HepG2 (cell line): ENCODE results near the gene NOSTRIN. TPM values are rescaled to one million over a fixed set of nuclear protein-coding genes. Genes with fewer than 3 reads are reported as not detected.

Experiments
- ATAC-seq: fragments of 200-7000 bp; cut with Tn5 transposase; 3 replicates; pipeline ENCODE4 v1.9.1; 2020; ENCODE audit warnings: mild to moderate bottlenecking, moderate library complexity
- BruUV-seq: library from RNA; stranded (reverse); fragments of 400-500 nt; replicated peaks from 2 replicates; lab custom pipeline; 2021; lab: Mats Ljungman, UMichigan
- CTCF ChIA-PET: fragments of 300-600 bp; formaldehyde crosslinking; extraction: SDS; loops from one replicate; lab custom pipeline; 2021; ENCODE audit warnings: low total read pairs, inconsistent platforms, low intra/inter-chr PET ratio; lab: Yijun Ruan, JAX
- POLR2A ChIA-PET: fragments of 350-600 bp; sonication (Branson Sonifier 250); formaldehyde crosslinking; loops from one replicate; lab custom pipeline; 2020; ENCODE audit warnings: antibody characterized with exemption, inconsistent platforms; lab: Yijun Ruan, JAX
- DNase-seq: peaks from one replicate; pipeline ENCODE4 v3.0.0-alpha.2; 2015; ENCODE audit warnings: low spot score
- FAIRE-seq: peaks from 3 replicates; lab custom pipeline; 2011; peaks lifted over from hg19 to GRCh38; lab: Jason Lieb, UNC
- H2AFZ ChIP-seq: one replicate; pipeline ENCODE4 v1.6.1; 2011; ENCODE audit warnings: low read length, inconsistent platforms
- H3K27ac ChIP-seq: fragments of 300-600 bp; 3 replicates; pipeline ENCODE4 v1.8.0; 2011; ENCODE audit warnings: mixed run types, mild to moderate bottlenecking, mixed read lengths, low read length, inconsistent platforms; ENCODE audit not compliant: insufficient read depth; ENCODE audit errors: extremely low read length
- H3K27me3 ChIP-seq, 2 experiments: fragments of 200-600 bp in 1 of 2; 2 replicates in 1 of 2; 3 replicates in 1 of 2; pipeline versions ENCODE4 v1.6.0 to v1.8.0; 2011; ENCODE audit warnings: low read length in 2 of 2, mild to moderate bottlenecking in 2 of 2, moderate library complexity in 2 of 2, inconsistent platforms in 1 of 2; ENCODE audit not compliant: insufficient read depth in 2 of 2, control insufficient read depth in 1 of 2
- H3K36me3 ChIP-seq, 2 experiments: fragments of 200-600 bp in 1 of 2; replicated peaks in 1 of 2; 2 replicates in 1 of 2; 3 replicates in 1 of 2; pipeline versions ENCODE4 v1.5.1 to v1.8.0; 2011; ENCODE audit warnings: low read length in 2 of 2, inconsistent platforms in 1 of 2; ENCODE audit not compliant: insufficient read depth in 2 of 2, control insufficient read depth in 1 of 2
- H3K4me1 ChIP-seq: 2 replicates; pipeline ENCODE4 v1.5.1; 2012; ENCODE audit warnings: low read length, inconsistent platforms; ENCODE audit not compliant: insufficient read depth
- H3K4me2 ChIP-seq: 2 replicates; pipeline ENCODE4 v1.6.0; 2011; ENCODE audit warnings: low read depth, low read length, inconsistent platforms
- H3K4me3 ChIP-seq, 3 experiments: fragments of 200-600 bp in 1 of 3; sonication (generic), shearing (Covaris generic) in 1 of 3; replicated peaks in 1 of 3; 2 replicates each; pipeline ENCODE4 v1.5.1; 2011 to 2016; ENCODE audit warnings: low read length in 3 of 3, inconsistent platforms in 2 of 3, low read depth in 2 of 3, mild to moderate bottlenecking in 2 of 3, control low read depth in 1 of 3, mixed read lengths in 1 of 3; ENCODE audit not compliant: insufficient read depth in 1 of 3
- H3K79me2 ChIP-seq: one replicate; pipeline ENCODE4 v1.6.1; 2011; ENCODE audit warnings: low read length, inconsistent platforms; ENCODE audit not compliant: insufficient read depth
- H3K9ac ChIP-seq: 2 replicates; pipeline ENCODE4 v1.6.0; 2011; ENCODE audit warnings: mild to moderate bottlenecking, low read depth, low read length, inconsistent platforms; ENCODE audit not compliant: insufficient read depth
- H3K9me3 ChIP-seq: 2 replicates; pipeline ENCODE4 v1.5.1; 2012; ENCODE audit warnings: mild to moderate bottlenecking, low read length
- H4K20me1 ChIP-seq: 2 replicates; pipeline ENCODE4 v1.6.0; 2011; ENCODE audit warnings: inconsistent platforms, mild to moderate bottlenecking, low read length, moderate library complexity; ENCODE audit not compliant: insufficient read depth
- ARID3A ChIP-seq: IDR thresholded peaks from 2 replicates; pipeline ENCODE4 v1.6.1; 2012; ENCODE audit warnings: low read depth, low read length, improper control_type of control experiment
- ATF7-NPFF ChIP-seq: sonication (generic); formaldehyde crosslinking; IDR thresholded peaks from 2 replicates; pipeline ENCODE4 v1.8.1; 2023; ENCODE audit warnings: mild to moderate bottlenecking, low read depth, missing genetic modification reagents, moderate library complexity
- ELF4 ChIP-seq: sonication (generic); formaldehyde crosslinking; IDR thresholded peaks from 2 replicates; pipeline ENCODE4 v1.5.0; 2020; ENCODE audit warnings: missing genetic modification reagents, mild to moderate bottlenecking, moderate library complexity, borderline replicate concordance
- HNF4G ChIP-seq, 2 experiments: sonication (generic) in 1 of 2; formaldehyde crosslinking in 1 of 2; IDR thresholded peaks; 2 replicates each; pipeline versions ENCODE4 v1.4.0 to v1.6.1; 2011 to 2020; ENCODE audit warnings: borderline replicate concordance in 2 of 2, low read depth in 2 of 2, mild to moderate bottlenecking in 2 of 2, low read length in 1 of 2, missing genetic modification reagents in 1 of 2, moderate library complexity in 1 of 2
- MIER3 ChIP-seq: IDR thresholded peaks from 2 replicates; pipeline ENCODE4 v1.6.1; 2016; ENCODE audit warnings: missing compliant biosample characterization, borderline replicate concordance
- MXD1 ChIP-seq: sonication (generic); formaldehyde crosslinking; IDR thresholded peaks from 2 replicates; pipeline ENCODE4 v1.4.0; 2020; ENCODE audit warnings: mild to moderate bottlenecking, missing genetic modification reagents
- PAF1 ChIP-seq: IDR thresholded peaks from 2 replicates; pipeline ENCODE4 v1.6.1; 2016; ENCODE audit warnings: missing genetic modification reagents, missing compliant biosample characterization
- SALL2 ChIP-seq: sonication (generic); formaldehyde crosslinking; IDR thresholded peaks from 2 replicates; pipeline ENCODE4 v1.8.1; 2023; ENCODE audit warnings: mild to moderate bottlenecking, missing genetic modification reagents, inconsistent platforms
- SOX6 ChIP-seq, 2 experiments: fragments of 450-650 bp in 1 of 2; sonication (generic) in 1 of 2; formaldehyde crosslinking in 1 of 2; IDR thresholded peaks; 2 replicates each; pipeline versions ENCODE4 v1.4.0 to v1.6.1; 2017 to 2020; ENCODE audit warnings: antibody characterized with exemption in 1 of 2, mild to moderate bottlenecking in 1 of 2, missing genetic modification reagents in 1 of 2
- STAG1 ChIP-seq: sonication (generic); formaldehyde crosslinking; IDR thresholded peaks from 2 replicates; pipeline ENCODE4 v1.4.0; 2020; ENCODE audit warnings: missing genetic modification reagents
- TEAD3 ChIP-seq: optimal IDR thresholded peaks from 2 replicates; pipeline ENCODE3; 2016; ENCODE audit warnings: borderline replicate concordance
- XRCC5 ChIP-seq: fragments of 200-400 bp; formaldehyde crosslinking; optimal IDR thresholded peaks from 2 replicates; pipeline ENCODE3; 2017; ENCODE audit warnings: mild to moderate bottlenecking, low read length
- ZFX ChIP-seq: sonication (generic); formaldehyde crosslinking; IDR thresholded peaks from 2 replicates; pipeline ENCODE4 v1.4.0; 2020; ENCODE audit warnings: mild to moderate bottlenecking, low read depth, missing genetic modification reagents, moderate library complexity
- ZNF383 ChIP-seq: sonication (generic); formaldehyde crosslinking; IDR thresholded peaks from 2 replicates; pipeline ENCODE4 v1.4.0; 2020; ENCODE audit warnings: missing genetic modification reagents, mild to moderate bottlenecking, borderline replicate concordance
- ZNF562 ChIP-seq: sonication (generic); formaldehyde crosslinking; IDR thresholded peaks from 2 replicates; pipeline ENCODE4 v1.8.0; 2022; ENCODE audit warnings: missing genetic modification reagents, borderline replicate concordance
- ZNF709 ChIP-seq: sonication (generic); formaldehyde crosslinking; IDR thresholded peaks from 2 replicates; pipeline ENCODE4 v1.5.0; 2020; ENCODE audit warnings: mild to moderate bottlenecking, missing genetic modification reagents
- WGBS: methylation state at CpG from one replicate; pipeline ENCODE4 v1.1.6; 2017; ENCODE audit warnings: low lambda C conversion rate; 5-methylcytosine and 5-hydroxymethylcytosine counted together
- in situ Hi-C: cut with HindIII; loops from 2 replicates; pipeline ENCODE4 v1.10.0; 2017; ENCODE audit warnings: low pct_unique_long_range_greater_than_20kb; ENCODE audit not compliant: extremely low pct_ligation_motif_present
- intact Hi-C: fragments of 100-400 bp; cut with micrococcal nuclease; formaldehyde crosslinking; loops from one replicate; pipeline ENCODE4 v1.10.0; 2022; ENCODE audit not compliant: unreplicated experiment
- polyA plus RNA-seq, 8 experiments: library from polyadenylated mRNA; depleted of rRNA in 3 of 8; stranded (reverse) in 7 of 8; unstranded in 1 of 8; fragments of >200 nt; fragmentation: Illumina TruSeq in 4 of 8; extraction: Trizol in 4 of 8; gene quantifications; 2 replicates each; pipeline versions ENCODE4 v1.2.1 to v1.2.3, GENCODE V29; 2011 to 2016; ENCODE audit warnings: low read depth in 4 of 8, missing spikeins in 1 of 8, mixed read lengths in 1 of 8; ENCODE audit not compliant: insufficient read depth in 1 of 8
- total RNA-seq, 5 experiments: library from RNA; depleted of rRNA; stranded (reverse); fragments of >200 nt; fragmentation: Illumina TruSeq; extraction: Trizol; gene quantifications; 2 replicates each; pipeline ENCODE4 v1.2.3, GENCODE V29; 2016; ENCODE audit warnings: low read depth in 1 of 5
- TF ChIP-seq, protein P1 (sequence below): IDR thresholded peaks from 2 replicates; pipeline ENCODE4 v1.4.0; 2020; ENCODE audit warnings: mild to moderate bottlenecking, missing genetic modification reagents
- TF ChIP-seq, protein P2 (sequence below): IDR thresholded peaks from 2 replicates; pipeline ENCODE4 v1.6.1; 2018; ENCODE audit warnings: missing genetic modification reagents

The NOSTRIN gene
- total and polyA plus RNA-seq, 2 of the 13 experiments (the other 11 are each of a cell fraction or from before 2014, with no cell fraction given), result 0.22 TPM

- in situ Hi-C loops, result no loop called here
- Histone ChIP-seq H3K79me2 (no peaks in the 10 kb centered on the region), H4K20me1 (no peaks in the 10 kb centered on the region), H3K4me1 (peaks cover 14% of the 10 kb centered on the region), H3K4me3 (no peak overlapping the region), H2AFZ (no peak overlapping the region), H3K4me2 (no peak overlapping the region), H3K9ac (no peak overlapping the region), H3K27me3 (no peaks in the 10 kb centered on the region), H3K27ac (no peak overlapping the region), H3K36me3 (peaks cover 0 to 1% of the 10 kb centered on the region in 2 experiments; a peak in 2 of 5 replicates), H3K9me3 (no peaks in the 10 kb centered on the region)
- FAIRE-seq (no peak), ATAC-seq (peak; percentile 97), DNase-seq (peak; percentile 73)
- intact Hi-C loops, result loop anchor here (1.0 to 2.0 kb wide), 2 partner anchors 76 to 503 kb away; no protein-coding TSS in a partner anchor
- no TSS peak for BruUV-seq
- CTCF ChIA-PET, result interaction anchor here (0.6 to 1.0 kb wide), 4 partner anchors 27 to 503 kb away, joined by 3 to 4 read pairs (median 3); no protein-coding TSS in a partner anchor
- POLR2A ChIA-PET, result no interaction called here
- WGBS, result 54% methylated on average over 2 of the region's 2 CpGs
- TF ChIP-seq, protein P1, sequence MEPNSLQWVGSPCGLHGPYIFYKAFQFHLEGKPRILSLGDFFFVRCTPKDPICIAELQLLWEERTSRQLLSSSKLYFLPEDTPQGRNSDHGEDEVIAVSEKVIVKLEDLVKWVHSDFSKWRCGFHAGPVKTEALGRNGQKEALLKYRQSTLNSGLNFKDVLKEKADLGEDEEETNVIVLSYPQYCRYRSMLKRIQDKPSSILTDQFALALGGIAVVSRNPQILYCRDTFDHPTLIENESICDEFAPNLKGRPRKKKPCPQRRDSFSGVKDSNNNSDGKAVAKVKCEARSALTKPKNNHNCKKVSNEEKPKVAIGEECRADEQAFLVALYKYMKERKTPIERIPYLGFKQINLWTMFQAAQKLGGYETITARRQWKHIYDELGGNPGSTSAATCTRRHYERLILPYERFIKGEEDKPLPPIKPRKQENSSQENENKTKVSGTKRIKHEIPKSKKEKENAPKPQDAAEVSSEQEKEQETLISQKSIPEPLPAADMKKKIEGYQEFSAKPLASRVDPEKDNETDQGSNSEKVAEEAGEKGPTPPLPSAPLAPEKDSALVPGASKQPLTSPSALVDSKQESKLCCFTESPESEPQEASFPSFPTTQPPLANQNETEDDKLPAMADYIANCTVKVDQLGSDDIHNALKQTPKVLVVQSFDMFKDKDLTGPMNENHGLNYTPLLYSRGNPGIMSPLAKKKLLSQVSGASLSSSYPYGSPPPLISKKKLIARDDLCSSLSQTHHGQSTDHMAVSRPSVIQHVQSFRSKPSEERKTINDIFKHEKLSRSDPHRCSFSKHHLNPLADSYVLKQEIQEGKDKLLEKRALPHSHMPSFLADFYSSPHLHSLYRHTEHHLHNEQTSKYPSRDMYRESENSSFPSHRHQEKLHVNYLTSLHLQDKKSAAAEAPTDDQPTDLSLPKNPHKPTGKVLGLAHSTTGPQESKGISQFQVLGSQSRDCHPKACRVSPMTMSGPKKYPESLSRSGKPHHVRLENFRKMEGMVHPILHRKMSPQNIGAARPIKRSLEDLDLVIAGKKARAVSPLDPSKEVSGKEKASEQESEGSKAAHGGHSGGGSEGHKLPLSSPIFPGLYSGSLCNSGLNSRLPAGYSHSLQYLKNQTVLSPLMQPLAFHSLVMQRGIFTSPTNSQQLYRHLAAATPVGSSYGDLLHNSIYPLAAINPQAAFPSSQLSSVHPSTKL, result peak; percentile 52
- TF ChIP-seq XRCC5, result peak; percentile 31
- TF ChIP-seq PAF1 (CRISPR knock-in tag), result no peak
- no peak for TF ChIP-seq SOX6 (IDR thresholded peaks at IDR 0.05)
- no peak for TF ChIP-seq SOX6 (CRISPR knock-in tag; IDR thresholded peaks at IDR 0.05)
- no peak for TF ChIP-seq ELF4 (CRISPR knock-in tag)
- TF ChIP-seq STAG1 (CRISPR knock-in tag), result peak; percentile 63
- TF ChIP-seq ZFX (CRISPR knock-in tag), result no peak
- no peak for TF ChIP-seq ARID3A
- no peak for TF ChIP-seq MIER3 (CRISPR knock-in tag)
- peak; percentile 63 for TF ChIP-seq TEAD3 (CRISPR knock-in tag)
- TF ChIP-seq ZNF383 (CRISPR knock-in tag), result no peak
- TF ChIP-seq ATF7-NPFF (CRISPR knock-in tag), result no peak
- TF ChIP-seq MXD1, result no peak
- no peak for TF ChIP-seq ZNF709
- no peak for TF ChIP-seq SALL2 (CRISPR knock-in tag)
- no peak for TF ChIP-seq ZNF562 (CRISPR knock-in tag)
- TF ChIP-seq HNF4G (IDR thresholded peaks at IDR 0.05; ENCODE audit: borderline replicate concordance, low read depth, low read length), result peak; percentile 86
- TF ChIP-seq HNF4G (CRISPR knock-in tag; IDR thresholded peaks at IDR 0.05; ENCODE audit: borderline replicate concordance, low read depth), result peak; percentile 52; the same call in 1 of the 2 replicates
- TF ChIP-seq, protein P2, sequence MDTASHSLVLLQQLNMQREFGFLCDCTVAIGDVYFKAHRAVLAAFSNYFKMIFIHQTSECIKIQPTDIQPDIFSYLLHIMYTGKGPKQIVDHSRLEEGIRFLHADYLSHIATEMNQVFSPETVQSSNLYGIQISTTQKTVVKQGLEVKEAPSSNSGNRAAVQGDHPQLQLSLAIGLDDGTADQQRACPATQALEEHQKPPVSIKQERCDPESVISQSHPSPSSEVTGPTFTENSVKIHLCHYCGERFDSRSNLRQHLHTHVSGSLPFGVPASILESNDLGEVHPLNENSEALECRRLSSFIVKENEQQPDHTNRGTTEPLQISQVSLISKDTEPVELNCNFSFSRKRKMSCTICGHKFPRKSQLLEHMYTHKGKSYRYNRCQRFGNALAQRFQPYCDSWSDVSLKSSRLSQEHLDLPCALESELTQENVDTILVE (CRISPR knock-in tag), result no peak
Measured at GRCh38 chr2:168849610-168850009, 47.2 kb downstream of the NOSTRIN start.
